ENCODE results near the gene CCDC107.

Gene CCDC107

GRCh38 chr9:35616681-35617459, 41.2 kb upstream of the CCDC107 start:
- TF ChIP-seq CTCF (IDR thresholded peaks at IDR 0.05; ENCODE audit: low read length, missing control alignments) = no peak
- peak overlapping the region; percentile 37 for H3K4me3 ChIP-seq (replicated peaks; ENCODE audit: low read depth, low read length)
- DNase-seq (ENCODE audit: low read depth) = peak; percentile 55

GRCh38 chr9:35617548-35617947, 40.5 kb upstream of the CCDC107 start:
- no peak for TF ChIP-seq CTCF (IDR thresholded peaks at IDR 0.05; ENCODE audit: low read length, missing control alignments)
- DNase-seq (ENCODE audit: low read depth) = no peak
- H3K4me3 ChIP-seq (replicated peaks; ENCODE audit: low read depth, low read length) = no peak overlapping the region

GRCh38 chr9:35618325-35618727, 39.8 kb upstream of the CCDC107 start, which contains the start of gene CD72:
TSS of gene CD72 (minus strand) at chr9:35618413. CDS start at chr9:35618303, 110 bp downstream.
- TF ChIP-seq CTCF (IDR thresholded peaks at IDR 0.05; ENCODE audit: low read length, missing control alignments) = no peak
- peak within 1 kb of the TSS; percentile 37 for H3K4me3 ChIP-seq (replicated peaks; ENCODE audit: low read depth, low read length)
- no peak for DNase-seq (ENCODE audit: low read depth)

GRCh38 chr9:35618854-35619799, 39.0 kb upstream of the CCDC107 start:
- no peak for DNase-seq (ENCODE audit: low read depth)
- no peak overlapping the region for H3K4me3 ChIP-seq (replicated peaks; ENCODE audit: low read depth, low read length)
- TF ChIP-seq CTCF (IDR thresholded peaks at IDR 0.05; ENCODE audit: low read length, missing control alignments) = no peak

GRCh38 chr9:35619800-35620158, 38.3 kb upstream of the CCDC107 start:
- no peak overlapping the region for H3K4me3 ChIP-seq (replicated peaks; ENCODE audit: low read depth, low read length)
- no peak for TF ChIP-seq CTCF (IDR thresholded peaks at IDR 0.05; ENCODE audit: low read length, missing control alignments)
- no peak for DNase-seq (ENCODE audit: low read depth)

GRCh38 chr9:35627575-35627974, 30.5 kb upstream of the CCDC107 start:
- no peak for TF ChIP-seq CTCF (IDR thresholded peaks at IDR 0.05; ENCODE audit: low read length, missing control alignments)
- no peak overlapping the region for H3K4me3 ChIP-seq (replicated peaks; ENCODE audit: low read depth, low read length)
- DNase-seq (ENCODE audit: low read depth) = no peak

Data from fibroblast of pulmonary artery (primary cell).